Gastrocnemius medialis (tissue), 4 donors: ENCODE results near the gene NEO1. TPM values are rescaled to one million over a fixed set of nuclear protein-coding genes. Genes with fewer than 3 reads are reported as not detected.

Experiments used
- ATAC-seq, 2 donors: fragments of 150-250 bp; one replicate each; pipeline ENCODE4 v1.9.1; 2016
- DNase-seq, 2 donors: peaks; one replicate each; pipeline ENCODE4 v3.0.0-alpha.2; 2019
- H3K27ac ChIP-seq, 4 donors: fragments of 200-600 bp; sonication (generic); 1 replicate in 1 of 4; 2 replicates in 3 of 4; pipeline ENCODE4 v1.5.1; 2016 to 2018; ENCODE audit warnings: mild to moderate bottlenecking in 2 of 4, moderate library complexity in 1 of 4
- H3K27me3 ChIP-seq, 3 donors: fragments of 200-600 bp; sonication (generic) in 2 of 3; 1 replicate in 1 of 3; 2 replicates in 2 of 3; pipeline versions ENCODE4 v1.5.1 to v1.6.0; 2016 to 2019; ENCODE audit warnings: mild to moderate bottlenecking in 1 of 3, moderate library complexity in 1 of 3
- H3K36me3 ChIP-seq, 2 donors: fragments of 200-600 bp; sonication (generic) in 1 of 2; one replicate each; pipeline ENCODE4 v1.5.1; 2017 to 2018
- H3K4me1 ChIP-seq, 2 donors: fragments of 200-600 bp; sonication (generic) in 1 of 2; one replicate each; pipeline ENCODE4 v1.5.1; 2016 to 2017; ENCODE audit warnings: mild to moderate bottlenecking in 2 of 2
- H3K4me3 ChIP-seq, 4 donors: fragments of 200-600 bp; sonication (generic) in 3 of 4; 1 replicate in 1 of 4; 2 replicates in 3 of 4; pipeline ENCODE4 v1.5.1; 2016 to 2019; ENCODE audit warnings: mild to moderate bottlenecking in 2 of 4
- H3K9me3 ChIP-seq, 3 donors: fragments of 200-600 bp; sonication (generic) in 2 of 3; 1 replicate in 1 of 3; 2 replicates in 2 of 3; pipeline ENCODE4 v1.5.1; 2016 to 2019
- POLR2A ChIP-seq, 2 donors: fragments of 450-650 bp; IDR thresholded peaks; one replicate each; pipeline ENCODE4 v1.6.1; 2017; ENCODE audit warnings: antibody characterized with exemption in 2 of 2, mild to moderate bottlenecking in 2 of 2, moderate library complexity in 2 of 2
- in situ Hi-C, 4 donors: fragments of 200-750 bp; cut with MboI; loops; one replicate each; pipeline versions ENCODE4 v1.15.0 to v1.8.0; 2017; ENCODE audit warnings: low sequenced_read_pairs in 4 of 4
- intact Hi-C: fragments of 100-400 bp; cut with DNase I; formaldehyde crosslinking; loops from one replicate; pipeline ENCODE4 v1.15.1; 2023; ENCODE audit warnings: low total_unique reads
- total RNA-seq, 4 donors: library from RNA; depleted of rRNA; stranded (reverse); fragments of >200 nt; gene quantifications; one replicate each; pipeline versions ENCODE4 v1.1.0 to v1.2.3, GENCODE V29; 2016
- TF ChIP-seq, protein P1 (sequence below), 5 experiments: fragments of 450-650 bp in 3 of 5; fragments of 200-600 bp in 2 of 5; sonication (generic) in 2 of 5; IDR thresholded peaks in 4 of 5; conservative IDR thresholded peaks in 1 of 5; 1 replicate in 4 of 5; 2 replicates in 1 of 5; pipeline ENCODE4 v1.5.1; 2016 to 2019; ENCODE audit warnings: antibody characterized with exemption in 5 of 5, mild to moderate bottlenecking in 3 of 5, moderate library complexity in 3 of 5

NEO1 gene
- total RNA-seq, 4 donors from 2014 or later = 13.8 to 32.0 (median 20.3) TPM

- no peaks in the 10 kb centered on the region for H3K9me3 ChIP-seq
- intact Hi-C loops = no loop called here
These were observed 65.8 kb downstream of the NEO1 start for GRCh38 chr15:73118055-73118454.

GRCh38 chr15:73119478-73119877 lies 67.2 kb downstream of the NEO1 start:
- no peak for ATAC-seq
- Histone ChIP-seq H3K9me3 (no peaks in the 10 kb centered on the region), H3K36me3 (peaks cover 0 to 9% of the 10 kb centered on the region in 2 donors), H3K27me3 (no peaks in the 10 kb centered on the region), H3K4me3 (no peak overlapping the region), H3K27ac (no peak overlapping the region), H3K4me1 (no peaks in the 10 kb centered on the region)
- no peak for TF ChIP-seq POLR2A (IDR thresholded peaks at IDR 0.05)
- TF ChIP-seq, protein P1, sequence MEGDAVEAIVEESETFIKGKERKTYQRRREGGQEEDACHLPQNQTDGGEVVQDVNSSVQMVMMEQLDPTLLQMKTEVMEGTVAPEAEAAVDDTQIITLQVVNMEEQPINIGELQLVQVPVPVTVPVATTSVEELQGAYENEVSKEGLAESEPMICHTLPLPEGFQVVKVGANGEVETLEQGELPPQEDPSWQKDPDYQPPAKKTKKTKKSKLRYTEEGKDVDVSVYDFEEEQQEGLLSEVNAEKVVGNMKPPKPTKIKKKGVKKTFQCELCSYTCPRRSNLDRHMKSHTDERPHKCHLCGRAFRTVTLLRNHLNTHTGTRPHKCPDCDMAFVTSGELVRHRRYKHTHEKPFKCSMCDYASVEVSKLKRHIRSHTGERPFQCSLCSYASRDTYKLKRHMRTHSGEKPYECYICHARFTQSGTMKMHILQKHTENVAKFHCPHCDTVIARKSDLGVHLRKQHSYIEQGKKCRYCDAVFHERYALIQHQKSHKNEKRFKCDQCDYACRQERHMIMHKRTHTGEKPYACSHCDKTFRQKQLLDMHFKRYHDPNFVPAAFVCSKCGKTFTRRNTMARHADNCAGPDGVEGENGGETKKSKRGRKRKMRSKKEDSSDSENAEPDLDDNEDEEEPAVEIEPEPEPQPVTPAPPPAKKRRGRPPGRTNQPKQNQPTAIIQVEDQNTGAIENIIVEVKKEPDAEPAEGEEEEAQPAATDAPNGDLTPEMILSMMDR (IDR thresholded peaks at IDR 0.05 in 4 of 5, conservative IDR thresholded peaks at IDR 0.05 in 1 of 5) = no peak
- in situ Hi-C loops (loop anchor here in 1 of 4 donors (25.0 kb wide), 1 partner anchor 93 kb away; no protein-coding TSS in a partner anchor), intact Hi-C loops (no loop called here)
- DNase-seq = no peak

More at GRCh38 chr15:73118055-73118454, 65.8 kb downstream of the NEO1 start:
- Histone ChIP-seq H3K4me1 (no peaks in the 10 kb centered on the region), H3K4me3 (no peak overlapping the region), H3K27ac (no peak overlapping the region), H3K36me3 (peaks cover 0 to 9% of the 10 kb centered on the region in 2 donors), H3K27me3 (no peaks in the 10 kb centered on the region)
- TF ChIP-seq POLR2A (IDR thresholded peaks at IDR 0.05) = no peak
- TF ChIP-seq, protein P1 (IDR thresholded peaks at IDR 0.05 in 4 of 5, conservative IDR thresholded peaks at IDR 0.05 in 1 of 5) = no peak
- in situ Hi-C loops = loop anchor here in 1 of 4 donors (25.0 kb wide), 1 partner anchor 94 kb away; no protein-coding TSS in a partner anchor
- no peak for ATAC-seq
- no peak for DNase-seq

GRCh38 chr15:73120269-73120668 lies 68.0 kb downstream of the NEO1 start:
- DNase-seq (no peak), ATAC-seq (no peak)
- in situ Hi-C loops (loop anchor here in 1 of 4 donors (25.0 kb wide), 1 partner anchor 92 kb away; no protein-coding TSS in a partner anchor), intact Hi-C loops (no loop called here)
- H3K36me3 ChIP-seq = peaks cover 0 to 9% of the 10 kb centered on the region in 2 donors
- no peak overlapping the region for H3K27ac ChIP-seq
- no peaks in the 10 kb centered on the region for H3K4me1 ChIP-seq
- no peaks in the 10 kb centered on the region for H3K27me3 ChIP-seq
- H3K9me3 ChIP-seq = no peaks in the 10 kb centered on the region
- no peak overlapping the region for H3K4me3 ChIP-seq
- no peak for TF ChIP-seq POLR2A (IDR thresholded peaks at IDR 0.05)
- TF ChIP-seq, protein P1 (IDR thresholded peaks at IDR 0.05 in 4 of 5, conservative IDR thresholded peaks at IDR 0.05 in 1 of 5) = no peak

DNA sequence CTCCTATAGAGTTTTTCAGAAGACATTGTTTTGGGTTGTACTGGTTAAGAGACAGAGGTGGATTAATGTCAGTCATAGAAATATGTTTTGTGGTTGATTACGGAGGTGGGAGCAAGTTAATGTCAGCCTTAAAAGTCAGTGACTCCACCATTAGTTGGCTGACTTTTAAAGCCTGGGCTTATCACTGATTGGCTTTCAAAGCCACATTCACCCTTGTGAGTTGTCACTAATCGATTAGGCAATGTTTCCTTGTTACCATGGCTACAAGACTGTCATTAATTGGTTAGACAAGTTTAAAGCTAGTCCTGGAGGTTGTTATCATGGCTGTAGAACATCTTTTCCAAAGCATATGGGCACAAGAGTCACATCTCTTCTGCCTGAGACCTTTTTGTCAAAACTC lies 73.0 kb downstream of the NEO1 start:
- Histone ChIP-seq H3K27ac (no peak overlapping the region), H3K4me1 (no peaks in the 10 kb centered on the region), H3K9me3 (no peaks in the 10 kb centered on the region), H3K4me3 (no peak overlapping the region), H3K27me3 (no peaks in the 10 kb centered on the region), H3K36me3 (peaks cover 0 to 26% of the 10 kb centered on the region in 2 donors)
- no peak for DNase-seq
- TF ChIP-seq, protein P1 (IDR thresholded peaks at IDR 0.05 in 4 of 5, conservative IDR thresholded peaks at IDR 0.05 in 1 of 5) = no peak
- TF ChIP-seq POLR2A (IDR thresholded peaks at IDR 0.05) = no peak
- intact Hi-C loops (no loop called here), in situ Hi-C loops (no loop called here)
- no peak for ATAC-seq
